Adrenal gland (tissue), 5 donors: ENCODE data around the gene SIX1.

ENCODE experiments used
- POLR2A ChIP-seq, 2 donors: fragments of 450-650 bp; IDR thresholded peaks; one replicate each; pipeline ENCODE4 v1.6.1; 2017; ENCODE audit warnings: antibody characterized with exemption in 2 of 2, mild to moderate bottlenecking in 2 of 2, moderate library complexity in 1 of 2
- TF ChIP-seq, protein P1 (sequence below), 6 experiments: fragments of 450-650 bp in 4 of 6; fragments of 200-600 bp in 2 of 6; sonication (generic) in 1 of 6; IDR thresholded peaks; 1 replicate in 5 of 6; 2 replicates in 1 of 6; pipeline versions ENCODE4 v1.5.1 to v1.8.0; 2016 to 2021; ENCODE audit warnings: antibody characterized with exemption in 6 of 6, mild to moderate bottlenecking in 2 of 6, moderate library complexity in 1 of 6
- donor health status: DM: no; HTN: no; CAD: no.

- TF ChIP-seq, protein P1, sequence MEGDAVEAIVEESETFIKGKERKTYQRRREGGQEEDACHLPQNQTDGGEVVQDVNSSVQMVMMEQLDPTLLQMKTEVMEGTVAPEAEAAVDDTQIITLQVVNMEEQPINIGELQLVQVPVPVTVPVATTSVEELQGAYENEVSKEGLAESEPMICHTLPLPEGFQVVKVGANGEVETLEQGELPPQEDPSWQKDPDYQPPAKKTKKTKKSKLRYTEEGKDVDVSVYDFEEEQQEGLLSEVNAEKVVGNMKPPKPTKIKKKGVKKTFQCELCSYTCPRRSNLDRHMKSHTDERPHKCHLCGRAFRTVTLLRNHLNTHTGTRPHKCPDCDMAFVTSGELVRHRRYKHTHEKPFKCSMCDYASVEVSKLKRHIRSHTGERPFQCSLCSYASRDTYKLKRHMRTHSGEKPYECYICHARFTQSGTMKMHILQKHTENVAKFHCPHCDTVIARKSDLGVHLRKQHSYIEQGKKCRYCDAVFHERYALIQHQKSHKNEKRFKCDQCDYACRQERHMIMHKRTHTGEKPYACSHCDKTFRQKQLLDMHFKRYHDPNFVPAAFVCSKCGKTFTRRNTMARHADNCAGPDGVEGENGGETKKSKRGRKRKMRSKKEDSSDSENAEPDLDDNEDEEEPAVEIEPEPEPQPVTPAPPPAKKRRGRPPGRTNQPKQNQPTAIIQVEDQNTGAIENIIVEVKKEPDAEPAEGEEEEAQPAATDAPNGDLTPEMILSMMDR (IDR thresholded peaks at IDR 0.05), result no peak
- no peak for TF ChIP-seq POLR2A (IDR thresholded peaks at IDR 0.05)
These were observed 5.1 kb upstream of the SIX1 start for GRCh38 chr14:60654334-60654821.
